T-helper 2 cell treated with Interferon-gamma antibody and Interleukin-4, amounts not matched to agents 5 μg/mL and 100 μg/mL, for 36 hours (primary cell): ENCODE data around the gene HDAC7.

Source experiments
- DNase-seq: peaks from one replicate; pipeline ENCODE4 v3.0.0; 2021; ENCODE audit warnings: low spot score
- H3K27ac Mint-ChIP-seq: one replicate; pipeline ENCODE4 v1.8.0; 2021; ENCODE audit warnings: mild to moderate bottlenecking, mixed read lengths
- H3K27me3 Mint-ChIP-seq: one replicate; pipeline ENCODE4 v1.8.0; 2021; ENCODE audit warnings: low read depth, mixed read lengths
- H3K36me3 Mint-ChIP-seq: one replicate; pipeline ENCODE4 v1.8.0; 2021; ENCODE audit warnings: low read depth, mixed read lengths
- H3K4me1 Mint-ChIP-seq: one replicate; pipeline ENCODE4 v1.8.0; 2021; ENCODE audit warnings: low read depth, mixed read lengths
- H3K4me3 Mint-ChIP-seq: one replicate; pipeline ENCODE4 v1.8.0; 2022; ENCODE audit warnings: mild to moderate bottlenecking, moderate library complexity, mixed read lengths
- H3K9me3 Mint-ChIP-seq: one replicate; pipeline ENCODE4 v1.8.0; 2021; ENCODE audit warnings: mixed read lengths

HDAC7 gene

GRCh38 chr12:47750916-47751470 is 68.7 kb downstream of the HDAC7 start:
- no peak for DNase-seq
- H3K9me3 Mint-ChIP-seq, result no peaks in the 10 kb centered on the region
- H3K4me1 Mint-ChIP-seq, result peaks cover 20% of the 10 kb centered on the region
- H3K36me3 Mint-ChIP-seq, result no peaks in the 10 kb centered on the region
- H3K27ac Mint-ChIP-seq, result no peak overlapping the region
- no peaks in the 10 kb centered on the region for H3K27me3 Mint-ChIP-seq
- H3K4me3 Mint-ChIP-seq, result no peak overlapping the region

GRCh38 chr12:47750229-47750798 is 69.4 kb downstream of the HDAC7 start:
- Mint-ChIP-seq H3K4me3 (no peak overlapping the region), H3K4me1 (peaks cover 13% of the 10 kb centered on the region), H3K27ac (no peak overlapping the region), H3K36me3 (no peaks in the 10 kb centered on the region), H3K9me3 (no peaks in the 10 kb centered on the region), H3K27me3 (no peaks in the 10 kb centered on the region)
- no peak for DNase-seq

GRCh38 chr12:47748899-47749298 is 70.8 kb downstream of the HDAC7 start:
- H3K27me3 Mint-ChIP-seq, result peaks cover 3% of the 10 kb centered on the region
- H3K4me1 Mint-ChIP-seq, result peaks cover 2% of the 10 kb centered on the region
- no peaks in the 10 kb centered on the region for H3K36me3 Mint-ChIP-seq
- no peaks in the 10 kb centered on the region for H3K9me3 Mint-ChIP-seq
- no peak for DNase-seq
- no peak overlapping the region for H3K27ac Mint-ChIP-seq
- H3K4me3 Mint-ChIP-seq, result no peak overlapping the region

- Mint-ChIP-seq H3K4me3 (no peak overlapping the region), H3K4me1 (no peaks in the 10 kb centered on the region)
Observed at GRCh38 chr12:47748507-47748828, 71.2 kb downstream of the HDAC7 start.

GRCh38 chr12:47747596-47748506 is 71.9 kb downstream of the HDAC7 start:
- H3K4me1 Mint-ChIP-seq, result no peaks in the 10 kb centered on the region
- H3K27ac Mint-ChIP-seq, result no peak overlapping the region
- no peak overlapping the region for H3K4me3 Mint-ChIP-seq
- no peaks in the 10 kb centered on the region for H3K9me3 Mint-ChIP-seq
- no peak for DNase-seq
- H3K27me3 Mint-ChIP-seq, result peaks cover 6% of the 10 kb centered on the region
- H3K36me3 Mint-ChIP-seq, result no peaks in the 10 kb centered on the region

More at GRCh38 chr12:47748507-47748828, 71.2 kb downstream of the HDAC7 start:
- Mint-ChIP-seq H3K36me3 (no peaks in the 10 kb centered on the region), H3K27ac (no peak overlapping the region), H3K9me3 (no peaks in the 10 kb centered on the region), H3K27me3 (peaks cover 3% of the 10 kb centered on the region)
- no peak for DNase-seq

GRCh38 chr12:47747126-47747525 is 72.6 kb downstream of the HDAC7 start:
- Mint-ChIP-seq H3K27me3 (peaks cover 6% of the 10 kb centered on the region), H3K36me3 (no peaks in the 10 kb centered on the region), H3K27ac (no peak overlapping the region), H3K9me3 (no peaks in the 10 kb centered on the region), H3K4me3 (no peak overlapping the region), H3K4me1 (no peaks in the 10 kb centered on the region)
- no peak for DNase-seq

- Mint-ChIP-seq H3K4me3 (no peak overlapping the region), H3K27ac (no peak overlapping the region), H3K36me3 (no peaks in the 10 kb centered on the region)
Observed at GRCh38 chr12:47746523-47746922, 73.2 kb downstream of the HDAC7 start.

GRCh38 chr12:47746073-47746472 is 73.6 kb downstream of the HDAC7 start:
- Mint-ChIP-seq H3K27ac (no peak overlapping the region), H3K36me3 (no peaks in the 10 kb centered on the region), H3K4me1 (peaks cover 5% of the 10 kb centered on the region)

More at GRCh38 chr12:47746523-47746922, 73.2 kb downstream of the HDAC7 start:
- Mint-ChIP-seq H3K27me3 (peaks cover 6% of the 10 kb centered on the region), H3K9me3 (no peaks in the 10 kb centered on the region), H3K4me1 (peaks cover under 1% of the 10 kb centered on the region)
- no peak for DNase-seq

GRCh38 chr12:47745485-47746041 is 74.1 kb downstream of the HDAC7 start:
- Mint-ChIP-seq H3K9me3 (no peaks in the 10 kb centered on the region), H3K27me3 (peaks cover 6% of the 10 kb centered on the region), H3K4me3 (no peak overlapping the region), H3K36me3 (no peaks in the 10 kb centered on the region), H3K27ac (no peak overlapping the region), H3K4me1 (peaks cover 5% of the 10 kb centered on the region)
- DNase-seq, result no peak

More at GRCh38 chr12:47746073-47746472, 73.6 kb downstream of the HDAC7 start:
- no peak for DNase-seq
- no peak overlapping the region for H3K4me3 Mint-ChIP-seq
- no peaks in the 10 kb centered on the region for H3K9me3 Mint-ChIP-seq
- H3K27me3 Mint-ChIP-seq, result peaks cover 6% of the 10 kb centered on the region

- no peaks in the 10 kb centered on the region for H3K9me3 Mint-ChIP-seq
- peaks cover 6% of the 10 kb centered on the region for H3K27me3 Mint-ChIP-seq
- no peak for DNase-seq
- peaks cover 5% of the 10 kb centered on the region for H3K4me1 Mint-ChIP-seq
- H3K4me3 Mint-ChIP-seq, result no peak overlapping the region
- H3K36me3 Mint-ChIP-seq, result no peaks in the 10 kb centered on the region
- H3K27ac Mint-ChIP-seq, result no peak overlapping the region
Observed at GRCh38 chr12:47744778-47745436, 74.8 kb downstream of the HDAC7 start.

- Mint-ChIP-seq H3K27ac (no peak overlapping the region), H3K4me3 (no peak overlapping the region), H3K9me3 (no peaks in the 10 kb centered on the region), H3K4me1 (peaks cover 5% of the 10 kb centered on the region), H3K27me3 (peaks cover 6% of the 10 kb centered on the region), H3K36me3 (no peaks in the 10 kb centered on the region)
- no peak for DNase-seq
Observed at GRCh38 chr12:47744005-47744651, 75.6 kb downstream of the HDAC7 start.

GRCh38 chr12:47743311-47743860 is 76.3 kb downstream of the HDAC7 start:
- Mint-ChIP-seq H3K36me3 (no peaks in the 10 kb centered on the region), H3K4me3 (no peak overlapping the region), H3K4me1 (peaks cover 5% of the 10 kb centered on the region), H3K9me3 (no peaks in the 10 kb centered on the region), H3K27ac (no peak overlapping the region), H3K27me3 (peaks cover 6% of the 10 kb centered on the region)
- no peak for DNase-seq

GRCh38 chr12:47742253-47742825 is 77.4 kb downstream of the HDAC7 start:
- H3K4me1 Mint-ChIP-seq, result peaks cover 5% of the 10 kb centered on the region
- no peak overlapping the region for H3K27ac Mint-ChIP-seq
- no peak overlapping the region for H3K4me3 Mint-ChIP-seq
- DNase-seq, result peak; percentile 57
- no peaks in the 10 kb centered on the region for H3K36me3 Mint-ChIP-seq
- no peaks in the 10 kb centered on the region for H3K9me3 Mint-ChIP-seq
- peaks cover 6% of the 10 kb centered on the region for H3K27me3 Mint-ChIP-seq
